NCI-H2029 treated with DMSO at 0.1 percent for 48 hours (cell line): Measurements from ENCODE around the gene LRRC4.

Source experiments
- DNase-seq: peaks from one replicate; lab custom pipeline; 2025; lab: John Stamatoyannopoulos, UW

LRRC4 gene

DNA sequence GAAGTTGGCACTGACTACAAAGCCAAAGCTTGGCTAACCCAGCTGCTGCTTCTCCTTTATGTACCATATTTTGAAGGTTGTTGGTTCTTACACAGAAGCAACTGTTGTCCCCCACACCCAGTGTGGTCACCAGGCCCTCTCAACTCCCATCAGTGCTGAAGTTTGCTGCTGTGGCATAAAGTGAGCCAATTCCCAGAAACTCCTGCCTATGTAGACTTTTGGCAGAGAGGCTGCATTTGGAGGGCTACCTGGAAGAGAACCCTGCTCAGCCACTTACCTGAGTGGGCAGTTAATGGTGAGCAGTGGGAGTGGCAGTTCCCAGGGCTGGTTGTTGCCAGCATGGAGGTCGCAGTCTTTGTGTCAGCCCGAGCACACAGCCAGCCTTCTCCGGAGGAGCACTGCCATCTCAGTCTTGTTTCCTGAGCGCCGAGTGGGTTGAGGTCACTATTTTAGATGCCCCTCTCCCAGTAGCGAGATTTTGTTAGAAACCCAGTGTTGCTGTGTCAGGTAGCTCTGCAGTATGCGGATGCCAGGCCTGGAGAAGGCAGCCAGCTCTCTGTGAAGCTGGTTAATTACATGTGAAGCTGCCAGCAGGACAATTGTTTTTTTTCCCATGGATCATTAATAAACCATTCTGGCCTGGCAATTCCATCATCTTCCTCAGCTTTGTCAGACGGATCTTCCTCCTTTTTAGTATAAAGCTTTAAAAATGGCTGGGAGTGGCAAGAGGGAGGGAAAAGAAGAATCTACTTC, 24.5 kb downstream of the LRRC4 start:
- peak; percentile 73 for DNase-seq

DNA sequence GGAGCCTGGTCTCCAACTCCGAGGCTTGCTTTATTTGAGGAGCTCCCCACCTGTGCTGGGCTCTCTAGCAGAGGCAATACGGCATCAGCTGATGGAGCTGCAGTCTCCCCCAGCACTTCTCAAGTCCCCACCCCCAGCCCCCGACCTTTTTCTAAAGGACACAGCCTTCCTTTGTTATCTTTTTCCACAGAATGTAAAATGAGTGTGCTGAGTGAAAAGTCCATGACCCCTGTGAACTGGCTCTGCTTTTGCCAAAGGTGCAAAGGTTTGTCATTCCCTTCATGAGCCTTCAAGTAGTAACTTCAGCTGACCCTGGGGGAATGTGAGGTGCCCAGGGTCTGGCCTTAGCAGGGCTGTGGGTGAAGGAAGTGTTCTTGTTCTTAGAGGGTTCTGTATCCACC, 25.5 kb downstream of the LRRC4 start:
- no peak for DNase-seq

- peak; percentile 65 for DNase-seq
Measured at GRCh38 chr7:128005117-128005516, 26.1 kb downstream of the LRRC4 start.

DNA sequence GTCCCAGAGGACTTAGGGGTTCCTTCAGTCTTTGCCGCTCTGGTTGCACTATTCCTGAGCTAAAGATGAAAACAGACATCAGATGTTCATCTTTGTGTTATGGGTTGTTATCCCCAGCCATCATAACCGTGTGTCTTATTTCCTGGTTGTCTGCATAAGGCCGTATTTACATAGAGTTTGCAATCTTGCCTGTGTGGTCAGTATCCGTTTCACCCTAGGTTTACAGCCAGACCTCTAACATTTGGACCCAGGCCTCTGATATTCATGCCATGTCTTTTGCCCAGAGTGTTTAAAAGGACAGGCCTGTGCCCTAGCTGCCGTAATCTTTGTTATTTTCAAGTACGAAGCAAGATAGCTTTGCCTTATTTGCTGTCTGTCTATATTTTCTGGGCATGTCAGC, 26.6 kb downstream of the LRRC4 start:
- DNase-seq: no peak

GRCh38 chr7:128003787-128004186, 27.4 kb downstream of the LRRC4 start:
- DNase-seq: no peak

DNA sequence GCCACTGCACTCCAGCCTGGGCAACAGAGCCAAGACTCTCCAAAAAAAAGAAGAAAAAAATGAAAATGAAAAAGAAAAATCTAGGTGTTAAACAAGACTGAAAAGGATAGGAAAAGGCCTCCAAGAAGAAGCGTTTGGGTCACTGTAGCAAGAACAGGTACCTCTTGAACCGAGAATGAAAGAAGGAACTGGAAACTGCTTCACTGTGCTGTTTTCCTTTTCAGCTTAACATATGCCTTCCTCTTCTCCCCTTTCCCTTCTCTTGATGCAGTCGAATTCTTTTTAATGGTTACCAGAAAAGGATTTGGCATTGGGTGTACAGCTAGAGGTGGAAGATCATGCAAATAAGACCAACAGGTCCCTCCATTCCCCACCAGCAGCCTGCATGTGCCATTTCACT, 28.1 kb downstream of the LRRC4 start:
- no peak for DNase-seq

DNA sequence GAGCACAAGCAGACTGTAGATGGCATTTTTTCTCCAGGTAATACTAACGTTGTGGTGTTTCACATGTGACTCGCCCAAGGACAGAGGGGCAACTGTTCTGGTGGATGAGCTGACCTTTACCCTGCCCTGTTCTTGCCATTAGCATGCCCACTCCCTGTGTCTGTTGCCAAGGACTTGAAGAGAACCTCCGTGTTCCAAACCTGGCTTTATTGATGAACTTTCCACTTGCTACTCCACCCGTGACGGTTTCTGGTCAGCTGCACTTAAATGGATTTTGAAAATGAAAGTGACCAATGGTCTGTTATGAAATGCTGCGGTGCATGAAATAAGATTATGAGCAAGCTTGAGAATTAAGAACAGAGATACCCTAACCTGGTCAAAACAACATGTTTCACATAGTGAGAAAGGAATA, 30.4 kb downstream of the LRRC4 start:
- no peak for DNase-seq

GRCh38 chr7:128000048-128000447, 31.2 kb downstream of the LRRC4 start:
- no peak for DNase-seq

GRCh38 chr7:127998671-127999070, 32.6 kb downstream of the LRRC4 start:
- DNase-seq: no peak

- no peak for DNase-seq
Measured at GRCh38 chr7:127997226-127997922, 33.9 kb downstream of the LRRC4 start.

- no peak for DNase-seq
Measured at GRCh38 chr7:127996253-127997071, 34.8 kb downstream of the LRRC4 start.

- no peak for DNase-seq
Measured at GRCh38 chr7:127995881-127996215, 35.4 kb downstream of the LRRC4 start.

DNA sequence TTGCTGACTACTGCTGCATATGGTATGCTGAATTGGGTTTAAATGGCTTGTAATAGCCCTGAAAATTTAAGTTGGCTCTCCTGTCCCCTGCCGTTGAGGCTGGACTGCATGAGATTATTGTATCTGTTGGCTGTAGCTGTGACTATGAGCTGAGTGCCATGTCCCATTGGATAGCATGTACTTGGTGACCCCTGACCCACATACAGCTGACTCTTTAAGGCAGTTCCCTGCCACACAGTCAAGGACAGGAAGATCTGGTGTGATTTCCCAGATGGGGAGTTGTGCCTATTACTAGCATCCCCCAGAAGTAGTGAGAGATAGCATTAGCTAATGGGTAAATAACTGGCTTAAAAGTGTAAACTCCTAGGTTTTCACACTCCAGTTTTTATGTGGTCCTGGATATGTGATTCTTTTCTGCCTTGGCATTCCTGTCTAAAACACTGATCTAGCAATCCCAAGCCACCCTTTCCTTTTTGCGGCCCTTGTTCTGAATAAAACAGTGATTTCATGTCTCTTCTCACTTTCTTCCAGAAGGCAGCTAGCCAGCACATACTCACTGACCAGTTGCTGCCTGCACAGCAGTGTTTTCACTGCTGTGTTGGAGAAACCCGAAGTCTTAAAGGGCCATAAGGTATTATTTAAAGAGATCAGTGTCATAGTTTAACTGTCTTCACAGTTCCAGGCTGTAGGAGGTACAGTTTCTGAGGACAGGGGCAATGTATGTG, 35.9 kb downstream of the LRRC4 start:
- no peak for DNase-seq

GRCh38 chr7:127993987-127994386, 37.2 kb downstream of the LRRC4 start:
- DNase-seq: no peak

DNA sequence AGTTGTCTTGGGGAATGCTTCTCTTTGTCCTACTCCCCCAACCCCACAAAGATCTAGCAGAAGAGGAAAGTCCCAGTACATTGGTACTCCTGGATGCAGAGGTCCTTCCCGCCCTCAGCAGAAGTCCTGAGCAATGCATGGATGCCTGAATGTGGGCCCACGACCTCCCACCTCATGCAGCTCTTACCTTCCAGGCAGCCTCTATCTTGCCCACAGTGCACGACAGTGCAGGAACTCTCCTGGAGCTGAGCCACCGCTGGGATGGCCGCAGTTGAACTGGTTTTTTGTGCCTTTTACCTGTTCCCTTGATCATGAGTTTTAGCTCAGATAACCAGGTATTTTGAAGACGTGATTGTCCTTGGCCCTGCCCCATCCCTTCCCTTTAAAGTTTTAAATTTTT, 37.9 kb downstream of the LRRC4 start:
- no peak for DNase-seq

- no peak for DNase-seq
Measured at GRCh38 chr7:127988751-127989150, 42.5 kb downstream of the LRRC4 start.

GRCh38 chr7:127986581-127987521, 44.4 kb downstream of the LRRC4 start:
- DNase-seq: no peak

- DNase-seq: no peak
Measured at GRCh38 chr7:127983804-127984332, 47.4 kb downstream of the LRRC4 start.

DNA sequence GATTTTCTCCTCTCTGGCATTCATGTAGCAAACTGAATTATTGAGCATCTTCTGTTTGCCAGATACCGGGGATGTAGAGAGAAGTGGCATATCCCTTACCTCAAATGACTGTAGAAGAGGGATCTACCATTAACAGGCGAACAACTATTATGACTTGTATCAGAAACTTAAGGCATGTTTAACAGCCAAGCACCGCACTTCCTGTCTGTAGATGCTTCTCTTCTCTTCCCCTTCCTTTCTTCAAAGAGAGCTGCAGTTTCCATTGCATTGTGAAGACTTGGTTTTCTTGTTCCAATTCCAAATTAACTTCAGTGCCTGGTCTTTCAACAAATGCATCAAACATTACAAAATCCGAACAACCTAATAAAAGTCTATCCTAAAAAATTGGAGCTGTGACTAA, 49.3 kb downstream of the LRRC4 start:
- no peak for DNase-seq

GRCh38 chr7:127980901-127981300, 50.3 kb downstream of the LRRC4 start:
- DNase-seq: no peak

DNA sequence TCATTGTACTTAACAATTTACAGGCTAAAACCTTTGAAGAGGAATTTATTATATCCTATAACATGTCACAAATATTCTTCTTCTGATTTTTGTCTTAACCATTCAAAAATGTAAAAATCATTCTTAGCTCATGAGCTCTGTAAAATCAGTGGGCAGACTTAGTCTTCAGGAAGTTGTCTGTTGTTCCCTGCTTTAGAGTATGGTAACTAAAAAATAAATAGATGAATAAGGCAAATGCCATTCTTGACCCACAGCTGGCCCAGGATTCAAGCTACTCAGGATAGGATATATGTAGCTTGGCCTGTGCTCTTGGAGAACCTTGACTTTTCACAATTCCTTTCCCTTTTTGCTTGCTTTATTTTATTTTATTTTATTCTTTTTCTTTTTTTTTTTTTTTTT, 51.5 kb downstream of the LRRC4 start:
- no peak for DNase-seq
